ENCODE results near the gene TSR3.

TSR3 gene

GRCh38 chr16:1394367-1394951 lies 42.8 kb upstream of the TSR3 start:
- TF ChIP-seq ZFX (IDR thresholded peaks at IDR 0.05; ENCODE audit: borderline replicate concordance) (no peak), CTCF (IDR thresholded peaks at IDR 0.05) (no peak)
- no peak overlapping the region for H3K27ac ChIP-seq

- no peak overlapping the region for H3K27ac ChIP-seq
These were observed 42.0 kb upstream of the TSR3 start for GRCh38 chr16:1393613-1394176.

GRCh38 chr16:1392826-1393225 lies 41.1 kb upstream of the TSR3 start:
- no peak overlapping the region for H3K27ac ChIP-seq
- TF ChIP-seq CTCF (IDR thresholded peaks at IDR 0.05) (no peak), ZFX (IDR thresholded peaks at IDR 0.05; ENCODE audit: borderline replicate concordance) (no peak)

More at GRCh38 chr16:1393613-1394176, 42.0 kb upstream of the TSR3 start:
- TF ChIP-seq CTCF (IDR thresholded peaks at IDR 0.05) (no peak), ZFX (IDR thresholded peaks at IDR 0.05; ENCODE audit: borderline replicate concordance) (no peak)

GRCh38 chr16:1390239-1390779 lies 38.6 kb upstream of the TSR3 start:
- H3K27ac ChIP-seq, result no peak overlapping the region
- TF ChIP-seq CTCF (IDR thresholded peaks at IDR 0.05) (no peak), ZFX (IDR thresholded peaks at IDR 0.05; ENCODE audit: borderline replicate concordance) (no peak)

- H3K27ac ChIP-seq, result no peak overlapping the region
- TF ChIP-seq CTCF (IDR thresholded peaks at IDR 0.05) (no peak), ZFX (IDR thresholded peaks at IDR 0.05; ENCODE audit: borderline replicate concordance) (no peak)
These were observed 38.1 kb upstream of the TSR3 start for GRCh38 chr16:1389762-1390161.

- TF ChIP-seq CTCF (IDR thresholded peaks at IDR 0.05), result no peak
- no peak for TF ChIP-seq ZFX (IDR thresholded peaks at IDR 0.05; ENCODE audit: borderline replicate concordance)
- no peak overlapping the region for H3K27ac ChIP-seq
These were observed 35.7 kb upstream of the TSR3 start for GRCh38 chr16:1387331-1387730.

- no peak overlapping the region for H3K27ac ChIP-seq
- TF ChIP-seq CTCF (IDR thresholded peaks at IDR 0.05) (no peak), ZFX (IDR thresholded peaks at IDR 0.05; ENCODE audit: borderline replicate concordance) (no peak)
These were observed 33.6 kb upstream of the TSR3 start for GRCh38 chr16:1385232-1385631.

All from 22Rv1 (cell line).